Measurements from ENCODE around the gene TAGAP.
A peak's percentile ranks its signal among the peaks of the same experiment; 100 is the strongest.
"Not testable (repeated sequence)": the region's sequence is repeated elsewhere in the genome, so short reads cannot be mapped to it uniquely, and the experiment has no call there.

The TAGAP gene

GRCh38 chr6:159042003-159042825, 2.6 kb downstream of the TAGAP start:
- DNase-seq, result peak; percentile 43 to 44

DNA sequence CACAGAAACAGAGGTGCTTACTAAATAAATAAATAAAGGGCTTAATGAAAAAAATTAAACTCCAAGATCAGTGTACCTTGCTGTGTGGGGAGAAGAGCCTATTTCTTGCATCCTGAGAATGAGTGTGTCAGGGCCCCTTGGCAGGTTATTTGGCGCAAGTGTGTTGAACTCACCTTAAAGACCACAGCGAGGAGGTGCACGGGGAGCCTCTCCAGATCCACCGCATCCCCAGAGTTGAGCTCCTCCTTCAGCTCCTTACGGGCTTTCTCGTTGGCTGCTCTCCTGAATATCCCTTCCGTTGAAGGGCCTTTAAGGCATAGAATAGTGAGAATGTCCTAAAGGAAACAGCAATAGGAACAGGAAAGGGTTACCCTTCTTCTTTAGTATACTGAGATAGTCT, 3.6 kb downstream of the TAGAP start:
- DNase-seq, result no peak

DNA sequence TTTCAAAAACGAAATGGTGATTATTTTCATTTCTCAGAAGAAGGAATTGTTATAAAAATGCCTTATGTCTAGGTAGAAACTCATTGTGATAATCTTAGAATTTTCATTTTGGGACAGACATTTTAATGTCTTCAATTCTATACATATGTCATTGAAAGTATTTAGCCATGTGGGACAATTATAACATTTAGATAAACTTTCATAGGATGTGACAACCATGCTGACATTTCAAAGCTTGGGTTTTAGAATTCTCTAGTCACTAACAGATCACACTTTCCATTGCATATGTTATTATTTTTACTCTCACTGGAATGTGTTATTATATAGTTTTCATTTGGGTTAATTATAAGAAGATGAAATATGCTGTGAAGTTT, 4.9 kb downstream of the TAGAP start:
- DNase-seq, result no peak

GRCh38 chr6:159038914-159039884, 5.6 kb downstream of the TAGAP start:
- peak in 1 of 2 donors; percentile 26 for DNase-seq

- not testable (repeated sequence) for DNase-seq
Observed at GRCh38 chr6:159038318-159038717, 6.5 kb downstream of the TAGAP start.

GRCh38 chr6:159037756-159038290, 7.0 kb downstream of the TAGAP start:
- DNase-seq, result no peak

GRCh38 chr6:159036673-159037072, 8.1 kb downstream of the TAGAP start:
- DNase-seq, result no peak

GRCh38 chr6:159035891-159036290, 8.9 kb downstream of the TAGAP start:
- DNase-seq, result no peak

DNA sequence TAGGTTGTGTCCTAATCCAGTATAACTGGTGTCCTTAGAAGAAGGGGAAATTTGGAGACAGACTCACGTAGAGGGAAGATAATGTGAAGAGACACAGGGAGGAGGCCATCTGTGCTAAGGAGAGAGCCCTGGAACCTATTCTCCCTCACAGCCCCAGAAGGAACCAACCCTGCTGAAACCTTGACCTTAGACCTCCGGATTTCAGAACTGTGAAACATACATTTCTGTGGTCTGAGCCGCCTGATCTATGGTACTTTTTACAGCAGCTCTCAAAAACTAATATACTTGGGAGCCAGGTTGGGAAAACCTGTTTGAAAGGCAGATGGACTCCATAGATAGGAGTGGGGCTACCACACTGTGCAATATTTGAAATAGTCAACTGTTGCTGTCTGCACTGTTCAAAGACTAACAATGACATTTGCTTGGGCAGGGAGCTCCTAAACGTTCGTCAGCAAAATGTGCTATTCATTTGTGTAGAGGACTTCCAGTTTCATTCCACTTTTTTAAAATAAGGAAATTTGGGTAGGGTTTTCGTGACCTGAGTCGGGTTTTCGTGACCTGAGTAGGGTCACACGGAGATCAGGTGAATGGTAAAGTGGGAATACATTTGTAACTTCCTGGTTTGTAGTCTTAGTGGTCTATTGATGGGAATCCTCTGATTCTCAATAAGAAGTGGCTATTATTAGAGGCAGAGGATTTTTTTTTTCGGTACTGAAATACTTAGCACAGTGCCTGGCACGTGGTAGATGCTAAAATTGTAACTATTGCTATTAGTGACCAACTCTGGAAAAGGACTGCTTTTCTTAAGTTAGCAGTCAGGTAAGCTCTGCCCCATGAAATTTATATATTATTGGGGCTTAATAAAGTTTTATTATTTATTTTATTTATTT, 11.4 kb downstream of the TAGAP start:
- DNase-seq, result no peak

DNA sequence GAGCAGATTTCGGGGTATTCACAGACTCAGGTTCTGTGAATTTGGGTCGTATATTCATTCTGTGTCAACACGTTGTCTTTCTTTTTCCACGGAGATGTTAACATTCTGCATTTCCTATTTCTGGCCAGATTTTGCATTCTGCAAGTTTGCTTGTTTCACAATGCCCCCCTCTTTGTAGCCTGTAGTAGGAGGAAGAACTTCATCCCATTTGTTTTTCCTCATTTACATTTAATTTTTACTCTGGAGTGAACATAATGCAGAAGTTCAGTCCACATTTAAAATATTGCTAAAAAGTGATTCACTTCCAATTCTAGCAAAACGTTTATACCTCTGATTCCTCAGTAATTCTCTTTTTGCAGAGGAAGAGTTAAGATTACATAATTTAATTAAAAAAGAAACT, 12.9 kb downstream of the TAGAP start:
- no peak for DNase-seq

- no peak for DNase-seq
Observed at GRCh38 chr6:159030168-159030567, 14.6 kb downstream of the TAGAP start.

- not testable (repeated sequence) for DNase-seq
Observed at GRCh38 chr6:159025224-159025623, 19.6 kb downstream of the TAGAP start.

DNA sequence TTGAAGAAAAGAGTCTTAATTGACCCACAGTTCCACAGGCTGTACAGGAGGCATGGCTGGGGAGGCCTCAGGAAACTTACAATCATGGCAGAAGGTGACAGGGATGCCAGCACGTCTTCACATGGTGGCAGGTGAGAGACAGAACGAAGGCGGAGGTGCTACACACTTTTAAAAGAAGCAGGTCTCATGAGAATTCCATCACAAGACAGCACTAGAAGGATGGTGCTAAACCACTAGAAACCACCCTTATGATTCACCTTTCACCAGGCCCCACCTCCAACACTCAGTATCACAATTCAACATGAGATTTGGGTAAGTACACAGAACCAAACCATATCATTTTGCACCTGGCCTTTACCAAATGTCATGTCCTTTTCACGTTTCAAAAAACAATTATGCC, 20.9 kb downstream of the TAGAP start:
- no peak for DNase-seq

- DNase-seq, result no peak
Observed at GRCh38 chr6:159020011-159020410, 24.8 kb downstream of the TAGAP start.

GRCh38 chr6:159017757-159018559, 26.8 kb downstream of the TAGAP start:
- DNase-seq, result no peak

GRCh38 chr6:159014406-159014805, 30.4 kb downstream of the TAGAP start:
- no peak for DNase-seq

GRCh38 chr6:159013229-159013628, 31.6 kb downstream of the TAGAP start:
- no peak for DNase-seq

- no peak for DNase-seq
Observed at GRCh38 chr6:159012201-159012600, 32.6 kb downstream of the TAGAP start.

- not testable (repeated sequence) for DNase-seq
Observed at GRCh38 chr6:159010037-159010612, 34.7 kb downstream of the TAGAP start.

DNA sequence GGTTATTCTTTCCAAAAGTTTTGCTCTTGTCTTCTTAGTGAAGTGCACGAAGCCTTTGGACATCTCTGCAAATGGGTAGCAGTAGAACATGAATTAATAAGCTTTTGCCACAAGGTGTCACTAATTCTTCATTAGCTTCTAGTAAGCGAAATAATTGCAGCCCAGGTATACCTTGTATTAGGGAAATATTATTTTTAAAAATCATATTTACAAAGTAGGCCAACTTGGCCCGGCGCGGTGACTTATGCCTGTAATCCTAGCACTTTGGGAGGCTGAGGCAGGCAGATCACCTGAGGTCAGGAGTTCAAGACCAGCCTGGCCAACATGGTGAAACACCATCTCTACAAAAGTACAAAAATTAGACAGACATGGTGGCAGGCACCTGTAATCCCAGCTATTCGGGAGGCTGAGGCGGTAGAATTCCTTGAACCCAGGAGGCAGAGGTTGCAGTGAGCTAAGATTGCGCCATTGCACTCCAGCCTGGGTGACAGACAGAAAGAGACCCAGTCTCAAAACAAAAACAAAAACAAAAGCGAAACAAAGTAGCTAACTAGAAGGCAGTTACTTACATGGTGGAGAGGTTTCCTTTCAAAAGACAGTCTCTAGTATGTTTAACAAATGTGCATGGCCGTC, 36.0 kb downstream of the TAGAP start:
- no peak for DNase-seq

DNA sequence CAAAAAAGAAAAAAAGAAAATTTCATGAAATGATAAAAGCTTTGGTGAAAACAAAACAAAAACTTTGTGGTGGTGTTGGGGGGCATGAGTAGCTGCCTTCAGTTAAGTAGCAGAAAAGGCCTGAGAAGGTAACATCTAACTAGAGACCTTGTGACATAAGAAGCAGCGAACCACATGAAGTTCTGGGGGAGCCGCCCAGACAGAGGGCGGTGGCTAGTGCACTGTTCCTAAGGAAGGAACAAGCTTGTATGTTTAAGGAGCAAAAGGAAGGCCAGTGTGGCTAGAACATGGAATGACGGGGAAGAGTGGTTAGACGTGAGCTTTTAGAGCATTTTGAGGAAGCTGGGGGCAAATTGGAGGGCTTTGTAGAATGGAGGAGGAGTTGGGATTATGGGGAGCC, 37.3 kb downstream of the TAGAP start:
- DNase-seq, result no peak
